Panc1 (cell line): Measurements from ENCODE around the gene GNRH2. TPM values are rescaled to one million over a fixed set of nuclear protein-coding genes. Genes with fewer than 3 reads are reported as not detected.

ENCODE experiments used
- ATAC-seq: fragments of 200-7000 bp; cut with Tn5 transposase; 2 replicates; pipeline ENCODE4 v1.9.1; 2020; ENCODE audit warnings: mild to moderate bottlenecking, moderate library complexity
- BruUV-seq: library from RNA; stranded (reverse); fragments of 400-500 nt; replicated peaks from 2 replicates; lab custom pipeline; 2021; lab: Mats Ljungman, UMichigan
- CTCF ChIA-PET: fragments of 300-600 bp; sonication (Branson Sonifier 250); formaldehyde crosslinking; loops from one replicate; lab custom pipeline; 2022; ENCODE audit warnings: antibody characterized with exemption; lab: Charles Lee
- POLR2A ChIA-PET: fragments of 300-600 bp; sonication (Branson Sonifier 250); formaldehyde crosslinking; loops from one replicate; lab custom pipeline; 2022; ENCODE audit warnings: antibody characterized with exemption; lab: Charles Lee
- DNase-seq: peaks from one replicate; pipeline ENCODE4 v3.0.0-alpha.2; 2010; ENCODE audit warnings: low read depth, low spot score
- H3K27ac ChIP-seq: 2 replicates; pipeline ENCODE4 v1.5.1; 2011; ENCODE audit warnings: mild to moderate bottlenecking, low read length, inconsistent platforms
- H3K27me3 ChIP-seq: fragments of 200-500 bp; sonication (Bioruptor generic); 2 replicates; pipeline ENCODE4 v1.6.0; 2014; ENCODE audit warnings: low read length, inconsistent platforms; ENCODE audit not compliant: control insufficient read depth, insufficient read depth
- H3K36me3 ChIP-seq: fragments of 200-500 bp; sonication (Bioruptor generic); 2 replicates; pipeline ENCODE4 v1.5.1; 2014; ENCODE audit warnings: inconsistent platforms, mild to moderate bottlenecking, low read length, moderate library complexity; ENCODE audit not compliant: control insufficient read depth, insufficient read depth
- H3K4me1 ChIP-seq: 2 replicates; pipeline ENCODE4 v1.5.1; 2011; ENCODE audit warnings: inconsistent platforms, mild to moderate bottlenecking, low read length, moderate library complexity; ENCODE audit not compliant: control insufficient read depth, insufficient read depth
- H3K4me3 ChIP-seq, 2 experiments: 2 replicates each; pipeline ENCODE4 v1.5.1; 2011 to 2012; ENCODE audit warnings: low read depth in 2 of 2, low read length in 2 of 2, mild to moderate bottlenecking in 2 of 2, inconsistent platforms in 1 of 2, moderate library complexity in 1 of 2
- H3K9me3 ChIP-seq: fragments of 200-500 bp; sonication (Bioruptor generic); 2 replicates; pipeline ENCODE4 v1.5.1; 2014; ENCODE audit warnings: low read depth, mild to moderate bottlenecking, inconsistent platforms, low read length, moderate library complexity; ENCODE audit not compliant: control insufficient read depth, insufficient read depth
- CTCF ChIP-seq: fragments of 450-650 bp; IDR thresholded peaks from 2 replicates; pipeline ENCODE4 v1.5.1; 2017; ENCODE audit warnings: mild to moderate bottlenecking
- POLR2AphosphoS5 ChIP-seq: IDR thresholded peaks from 2 replicates; pipeline ENCODE4 v1.6.1; 2012; ENCODE audit warnings: mild to moderate bottlenecking, low read depth, low read length, moderate library complexity
- REST ChIP-seq, 2 experiments: IDR thresholded peaks; 2 replicates each; pipeline ENCODE4 v1.6.1; 2011 to 2012; ENCODE audit warnings: low read depth in 2 of 2, control low read depth in 1 of 2, low read length in 1 of 2, mild to moderate bottlenecking in 1 of 2, moderate library complexity in 1 of 2; ENCODE audit not compliant: insufficient read depth in 1 of 2
- SIN3A ChIP-seq: IDR thresholded peaks from 2 replicates; pipeline ENCODE4 v1.6.1; 2012; ENCODE audit warnings: low read depth, mild to moderate bottlenecking, low read length, moderate library complexity, borderline replicate concordance; ENCODE audit not compliant: insufficient read depth
- TCF7L2 ChIP-seq: IDR thresholded peaks from 2 replicates; pipeline ENCODE4 v1.6.1; 2011; ENCODE audit warnings: mild to moderate bottlenecking, low read depth, low read length, inconsistent platforms
- in situ Hi-C: cut with HindIII; loops from 2 replicates; pipeline ENCODE4 v1.10.0; 2016; ENCODE audit warnings: low sequenced_read_pairs, low pct_unique_long_range_greater_than_20kb
- intact Hi-C: fragments of 100-400 bp; cut with micrococcal nuclease; formaldehyde crosslinking; loops from one replicate; pipeline ENCODE4 v1.10.0; 2022; ENCODE audit not compliant: unreplicated experiment
- total RNA-seq: library from RNA; stranded (reverse); gene quantifications from one replicate; pipeline ENCODE4 v1.2.1, GENCODE V29; 2021; ENCODE audit not compliant: unreplicated experiment

GNRH2 gene
- total RNA-seq, 1 experiment from 2014 or later: 0.49 TPM

- Histone ChIP-seq H3K27ac (no peak overlapping the region), H3K4me3 (no peak overlapping the region), H3K27me3 (no peaks in the 10 kb centered on the region), H3K9me3 (no peaks in the 10 kb centered on the region), H3K4me1 (peaks cover 6% of the 10 kb centered on the region; the same call in 1 of the 2 replicates), H3K36me3 (no peaks in the 10 kb centered on the region)
- BruUV-seq: no TSS peak
- intact Hi-C loops (no loop called here), in situ Hi-C loops (no loop called here)
- no peak for TF ChIP-seq TCF7L2
- no peak for TF ChIP-seq REST (IDR thresholded peaks at IDR 0.05; ENCODE audit: insufficient read depth in 1 of 2, low read depth in 2 of 2, low read length in 1 of 2)
- no peak for TF ChIP-seq SIN3A
- TF ChIP-seq CTCF: no peak
- no peak for TF ChIP-seq POLR2AphosphoS5
- CTCF ChIA-PET: no interaction called here
- POLR2A ChIA-PET: no interaction called here
- ATAC-seq (no peak), DNase-seq (no peak)
Measured at GRCh38 chr20:3040086-3040485, 3.3 kb upstream of the GNRH2 start.

- peaks cover 2% of the 10 kb centered on the region; the same call in 1 of the 2 replicates for H3K36me3 ChIP-seq
- no peaks in the 10 kb centered on the region for H3K27me3 ChIP-seq
- in situ Hi-C loops (no loop called here), intact Hi-C loops (no loop called here)
- no peak for ATAC-seq
- CTCF ChIA-PET: no interaction called here
- no peak overlapping the region for H3K27ac ChIP-seq
- BruUV-seq: no TSS peak
- no peak for DNase-seq
- TF ChIP-seq TCF7L2 (no peak), CTCF (no peak)
- H3K4me1 ChIP-seq: peaks cover 8% of the 10 kb centered on the region; the same call in 1 of the 2 replicates
- POLR2A ChIA-PET: no interaction called here
- no peaks in the 10 kb centered on the region for H3K9me3 ChIP-seq
- no peak overlapping the region for H3K4me3 ChIP-seq
Measured at GRCh38 chr20:3041854-3042409, 1.5 kb upstream of the GNRH2 start.
